Activated naive CD4-positive, alpha-beta T cell treated with anti-CD3 and anti-CD28 coated beads for 36 hours (primary cell): Measurements from ENCODE around the gene PIK3IP1. TPM values are rescaled to one million over a fixed set of nuclear protein-coding genes. Genes with fewer than 3 reads are reported as not detected.

Source experiments
- CTCF ChIA-PET: fragments of 350-600 bp; sonication (Branson Sonifier 250); formaldehyde crosslinking; loops from one replicate; lab custom pipeline; 2021; ENCODE audit warnings: antibody characterized with exemption; lab: Charles Lee
- DNase-seq: peaks from one replicate; pipeline ENCODE4 v3.0.0-alpha.2; 2020
- H3K27ac Mint-ChIP-seq: one replicate; pipeline ENCODE4 v1.8.0; 2021; ENCODE audit warnings: mild to moderate bottlenecking, mixed read lengths
- H3K27me3 Mint-ChIP-seq: one replicate; pipeline ENCODE4 v1.8.0; 2021; ENCODE audit warnings: low read depth, mixed read lengths
- H3K36me3 Mint-ChIP-seq: one replicate; pipeline ENCODE4 v1.8.0; 2021; ENCODE audit warnings: low read depth, mixed read lengths
- H3K4me1 Mint-ChIP-seq: one replicate; pipeline ENCODE4 v1.8.0; 2021; ENCODE audit warnings: low read depth, mixed read lengths
- H3K4me3 Mint-ChIP-seq: one replicate; pipeline ENCODE4 v1.8.0; 2021; ENCODE audit warnings: mild to moderate bottlenecking, moderate library complexity, mixed read lengths
- H3K9me3 Mint-ChIP-seq: one replicate; pipeline ENCODE4 v1.8.0; 2021; ENCODE audit warnings: mixed read lengths
- intact Hi-C: fragments of 100-400 bp; cut with micrococcal nuclease; formaldehyde crosslinking; loops from one replicate; pipeline ENCODE4 v1.15.1; 2023
- total RNA-seq, 2 experiments: library from RNA; stranded (reverse); gene quantifications; one replicate each; pipeline ENCODE4 v1.2.3, GENCODE V29; 2021

PIK3IP1 gene
- 10 to 100 TPM; 27.4 to 28.6 TPM for total RNA-seq

GRCh38 chr22:31292236-31292989 lies at the start of gene PIK3IP1:
TSS of gene PIK3IP1 (minus strand) at chr22:31292488. CDS start at chr22:31292344, 144 bp downstream.
- Mint-ChIP-seq H3K36me3 (peaks cover 16% of the 10 kb centered on the region), H3K9me3 (peaks cover 3% of the 10 kb centered on the region), H3K4me1 (peaks cover 66% of the 10 kb centered on the region), H3K27me3 (no peaks in the 10 kb centered on the region), H3K27ac (peak within 1 kb of the TSS; percentile 97), H3K4me3 (peak within 1 kb of the TSS; percentile 98)
- CTCF ChIA-PET, result interaction anchor here (0.6 to 6.2 kb wide), 12 partner anchors 9 to 244 kb away, joined by 3 to 32 read pairs (median 6); partner anchors contain the start of gene LIMK2
- DNase-seq, result peak; percentile 95
- intact Hi-C loops, result loop anchor here (1.0 to 5.0 kb wide), 10 partner anchors 16 to 460 kb away; partner anchors contain the start of genes DEPDC5, LIMK2, MORC2 and PATZ1

GRCh38 chr22:31341386-31342088 lies 49.2 kb upstream of the PIK3IP1 start:
- H3K9me3 Mint-ChIP-seq, result no peaks in the 10 kb centered on the region
- H3K36me3 Mint-ChIP-seq, result peaks cover 58% of the 10 kb centered on the region
- intact Hi-C loops, result no loop called here
- H3K4me1 Mint-ChIP-seq, result peaks cover 70% of the 10 kb centered on the region
- peak overlapping the region; percentile 90 for H3K4me3 Mint-ChIP-seq
- no peaks in the 10 kb centered on the region for H3K27me3 Mint-ChIP-seq
- CTCF ChIA-PET, result no interaction called here
- DNase-seq, result no peak
- H3K27ac Mint-ChIP-seq, result peak overlapping the region; percentile 94

GRCh38 chr22:31340765-31341247 lies 48.5 kb upstream of the PIK3IP1 start:
- intact Hi-C loops, result no loop called here
- peaks cover 72% of the 10 kb centered on the region for H3K4me1 Mint-ChIP-seq
- H3K27me3 Mint-ChIP-seq, result no peaks in the 10 kb centered on the region
- CTCF ChIA-PET, result no interaction called here
- peaks cover 60% of the 10 kb centered on the region for H3K36me3 Mint-ChIP-seq
- peak overlapping the region; percentile 75 for H3K27ac Mint-ChIP-seq
- DNase-seq, result no peak
- H3K4me3 Mint-ChIP-seq, result no peak overlapping the region
- H3K9me3 Mint-ChIP-seq, result no peaks in the 10 kb centered on the region

- intact Hi-C loops, result no loop called here
- H3K27ac Mint-ChIP-seq, result peak overlapping the region; percentile 55
- peaks cover 58% of the 10 kb centered on the region for H3K36me3 Mint-ChIP-seq
- CTCF ChIA-PET, result no interaction called here
- no peak for DNase-seq
- H3K4me1 Mint-ChIP-seq, result peaks cover 76% of the 10 kb centered on the region
- H3K4me3 Mint-ChIP-seq, result no peak overlapping the region
- H3K27me3 Mint-ChIP-seq, result no peaks in the 10 kb centered on the region
- no peaks in the 10 kb centered on the region for H3K9me3 Mint-ChIP-seq
These were observed 48.1 kb upstream of the PIK3IP1 start for GRCh38 chr22:31340360-31340759.

GRCh38 chr22:31339148-31339832 lies 47.0 kb upstream of the PIK3IP1 start:
- Mint-ChIP-seq H3K4me3 (no peak overlapping the region), H3K27me3 (no peaks in the 10 kb centered on the region), H3K9me3 (no peaks in the 10 kb centered on the region), H3K36me3 (peaks cover 55% of the 10 kb centered on the region), H3K27ac (peak overlapping the region; percentile 7), H3K4me1 (peaks cover 79% of the 10 kb centered on the region)
- intact Hi-C loops, result no loop called here
- CTCF ChIA-PET, result interaction anchor here (0.6 to 2.2 kb wide), 2 partner anchors 26 to 54 kb away, joined by 5 to 11 read pairs; no protein-coding TSS in a partner anchor
- no peak for DNase-seq

GRCh38 chr22:31337178-31337577 lies 44.9 kb upstream of the PIK3IP1 start:
- no peaks in the 10 kb centered on the region for H3K9me3 Mint-ChIP-seq
- CTCF ChIA-PET, result interaction anchor here (0.6 to 2.2 kb wide), 5 partner anchors 13 to 399 kb away, joined by 3 to 11 read pairs (median 3); no protein-coding TSS in a partner anchor
- intact Hi-C loops, result no loop called here
- peak overlapping the region; percentile 54 for H3K27ac Mint-ChIP-seq
- peak; percentile 48 for DNase-seq
- H3K36me3 Mint-ChIP-seq, result peaks cover 50% of the 10 kb centered on the region
- H3K27me3 Mint-ChIP-seq, result no peaks in the 10 kb centered on the region
- H3K4me3 Mint-ChIP-seq, result no peak overlapping the region
- H3K4me1 Mint-ChIP-seq, result peaks cover 71% of the 10 kb centered on the region

GRCh38 chr22:31334329-31334728 lies 42.0 kb upstream of the PIK3IP1 start:
- Mint-ChIP-seq H3K4me1 (peaks cover 63% of the 10 kb centered on the region), H3K27ac (peak overlapping the region; percentile 8)

GRCh38 chr22:31333641-31334040 lies 41.4 kb upstream of the PIK3IP1 start:
- Mint-ChIP-seq H3K4me3 (no peak overlapping the region), H3K27me3 (no peaks in the 10 kb centered on the region), H3K4me1 (peaks cover 60% of the 10 kb centered on the region), H3K9me3 (no peaks in the 10 kb centered on the region), H3K36me3 (peaks cover 46% of the 10 kb centered on the region), H3K27ac (peak overlapping the region; percentile 48)
- DNase-seq, result no peak
- CTCF ChIA-PET, result interaction anchor here (0.5 to 1.0 kb wide), 2 partner anchors 20 to 77 kb away, joined by 3 to 6 read pairs; no protein-coding TSS in a partner anchor
- intact Hi-C loops, result no loop called here

More at GRCh38 chr22:31334329-31334728, 42.0 kb upstream of the PIK3IP1 start:
- H3K4me3 Mint-ChIP-seq, result no peak overlapping the region
- no peaks in the 10 kb centered on the region for H3K27me3 Mint-ChIP-seq
- peaks cover 46% of the 10 kb centered on the region for H3K36me3 Mint-ChIP-seq
- H3K9me3 Mint-ChIP-seq, result no peaks in the 10 kb centered on the region
- CTCF ChIA-PET, result interaction anchor here (0.5 to 1.2 kb wide), 5 partner anchors 11 to 61 kb away, joined by 3 to 6 read pairs (median 4); no protein-coding TSS in a partner anchor
- intact Hi-C loops, result no loop called here
- no peak for DNase-seq

- no peak for DNase-seq
- Mint-ChIP-seq H3K36me3 (peaks cover 49% of the 10 kb centered on the region), H3K9me3 (no peaks in the 10 kb centered on the region), H3K4me3 (no peak overlapping the region), H3K27me3 (no peaks in the 10 kb centered on the region), H3K27ac (peak overlapping the region; percentile 60), H3K4me1 (peaks cover 53% of the 10 kb centered on the region)
- CTCF ChIA-PET, result interaction anchor here (0.7 kb wide), 1 partner anchor 337 kb away, joined by 5 read pairs; no protein-coding TSS in a partner anchor
- intact Hi-C loops, result no loop called here
These were observed 40.6 kb upstream of the PIK3IP1 start for GRCh38 chr22:31332886-31333285.

GRCh38 chr22:31332010-31332409 lies 39.7 kb upstream of the PIK3IP1 start:
- Mint-ChIP-seq H3K4me3 (no peak overlapping the region), H3K4me1 (peaks cover 45% of the 10 kb centered on the region), H3K27ac (no peak overlapping the region), H3K27me3 (no peaks in the 10 kb centered on the region), H3K9me3 (no peaks in the 10 kb centered on the region), H3K36me3 (peaks cover 46% of the 10 kb centered on the region)
- CTCF ChIA-PET, result no interaction called here
- intact Hi-C loops, result no loop called here
- no peak for DNase-seq

- Mint-ChIP-seq H3K36me3 (peaks cover 50% of the 10 kb centered on the region), H3K27ac (peak overlapping the region; percentile 59), H3K27me3 (no peaks in the 10 kb centered on the region), H3K9me3 (no peaks in the 10 kb centered on the region), H3K4me3 (no peak overlapping the region), H3K4me1 (peaks cover 34% of the 10 kb centered on the region)
- peak; percentile 37 for DNase-seq
- intact Hi-C loops, result no loop called here
- CTCF ChIA-PET, result interaction anchor here (0.9 to 1.0 kb wide), 2 partner anchors 14 to 17 kb away, joined by 3 read pairs; partner anchors contain the start of gene PATZ1
These were observed 37.3 kb upstream of the PIK3IP1 start for GRCh38 chr22:31329453-31330215.
